NCI-H2196 (cell line): ENCODE measurements around the gene LARGE1.

Source experiments
- DNase-seq: peaks from one replicate; lab custom pipeline; 2025; ENCODE audit not compliant: unreplicated experiment; lab: John Stamatoyannopoulos, UW

LARGE1 gene

GRCh38 chr22:33605666-33606065 is 314.6 kb downstream of the LARGE1 start:
- DNase-seq: no peak

- DNase-seq: no peak
Observed at GRCh38 chr22:33605221-33605620, 315.1 kb downstream of the LARGE1 start.

- DNase-seq: no peak
Observed at GRCh38 chr22:33601062-33601461, 319.2 kb downstream of the LARGE1 start.

- no peak for DNase-seq
Observed at GRCh38 chr22:33600595-33600994, 319.7 kb downstream of the LARGE1 start.

GRCh38 chr22:33600113-33600512 is 320.2 kb downstream of the LARGE1 start:
- no peak for DNase-seq

- no peak for DNase-seq
Observed at GRCh38 chr22:33599596-33599995, 320.7 kb downstream of the LARGE1 start.

- DNase-seq: no peak
Observed at GRCh38 chr22:33598821-33599220, 321.5 kb downstream of the LARGE1 start.

GRCh38 chr22:33597274-33597985 is 322.8 kb downstream of the LARGE1 start:
- DNase-seq: no peak

GRCh38 chr22:33593818-33594217 is 326.5 kb downstream of the LARGE1 start:
- no peak for DNase-seq

GRCh38 chr22:33591946-33592345 is 328.3 kb downstream of the LARGE1 start:
- DNase-seq: no peak

- no peak for DNase-seq
Observed at GRCh38 chr22:33589297-33589696, 331.0 kb downstream of the LARGE1 start.

- no peak for DNase-seq
Observed at GRCh38 chr22:33588860-33589259, 331.4 kb downstream of the LARGE1 start.

GRCh38 chr22:33584152-33584551 is 336.1 kb downstream of the LARGE1 start:
- no peak for DNase-seq

GRCh38 chr22:33582822-33583400 is 337.4 kb downstream of the LARGE1 start:
- DNase-seq: no peak

GRCh38 chr22:33580310-33580709 is 340.0 kb downstream of the LARGE1 start:
- DNase-seq: no peak

- DNase-seq: peak; percentile 30
Observed at GRCh38 chr22:33579448-33580093, 340.7 kb downstream of the LARGE1 start.

- DNase-seq: no peak
Observed at GRCh38 chr22:33578752-33579151, 341.5 kb downstream of the LARGE1 start.

GRCh38 chr22:33577862-33578411 is 342.3 kb downstream of the LARGE1 start:
- no peak for DNase-seq

GRCh38 chr22:33576205-33576604 is 344.1 kb downstream of the LARGE1 start:
- DNase-seq: no peak

GRCh38 chr22:33575771-33576170 is 344.5 kb downstream of the LARGE1 start:
- DNase-seq: no peak

- DNase-seq: no peak
Observed at GRCh38 chr22:33575041-33575440, 345.2 kb downstream of the LARGE1 start.

GRCh38 chr22:33573479-33573878 is 346.8 kb downstream of the LARGE1 start:
- no peak for DNase-seq
